DND-41 (cell line): Measurements from ENCODE around the gene EML1.

Source experiments
- ATAC-seq: fragments of 200-7000 bp; cut with Tn5 transposase; 3 replicates; pipeline ENCODE4 v1.9.1; 2021; ENCODE audit warnings: low read depth; ENCODE audit not compliant: insufficient read depth
- DNase-seq: peaks from one replicate; pipeline ENCODE4 v3.0.0-alpha.2; 2020
- H2AFZ ChIP-seq: 2 replicates; pipeline ENCODE4 v1.6.0; 2012; ENCODE audit warnings: low read depth, low read length
- H3K27ac ChIP-seq: 2 replicates; pipeline ENCODE4 v1.5.1; 2012; ENCODE audit warnings: low read length, inconsistent platforms
- H3K27me3 ChIP-seq: fragments of 200-600 bp; sonication (generic); 2 replicates; pipeline ENCODE4 v1.6.0; 2012; ENCODE audit warnings: low read length, mild to moderate bottlenecking, inconsistent platforms; ENCODE audit not compliant: insufficient read depth, poor library complexity
- H3K36me3 ChIP-seq: 2 replicates; pipeline ENCODE4 v1.5.1; 2012; ENCODE audit warnings: low read length, inconsistent platforms; ENCODE audit not compliant: insufficient read depth
- H3K4me1 ChIP-seq: 2 replicates; pipeline ENCODE4 v1.5.1; 2012; ENCODE audit warnings: mild to moderate bottlenecking, low read length; ENCODE audit not compliant: insufficient read depth
- H3K4me2 ChIP-seq: 2 replicates; pipeline ENCODE4 v1.6.0; 2012; ENCODE audit warnings: mild to moderate bottlenecking, moderate library complexity, low read length, inconsistent platforms; ENCODE audit not compliant: insufficient read depth
- H3K4me3 ChIP-seq, 2 experiments: fragments of 200-600 bp in 1 of 2; shearing (Covaris generic) in 1 of 2; 2 replicates each; pipeline ENCODE4 v1.5.1; 2012 to 2016; ENCODE audit warnings: inconsistent platforms in 2 of 2, low read length in 2 of 2, mild to moderate bottlenecking in 2 of 2, low read depth in 1 of 2, moderate library complexity in 1 of 2
- H3K79me2 ChIP-seq: 2 replicates; pipeline ENCODE4 v1.6.0; 2012; ENCODE audit warnings: low read length, inconsistent platforms; ENCODE audit not compliant: insufficient read depth
- H3K9ac ChIP-seq: 2 replicates; pipeline ENCODE4 v1.6.0; 2012; ENCODE audit warnings: low read depth, mild to moderate bottlenecking, inconsistent platforms, low read length, moderate library complexity
- H3K9me3 ChIP-seq: 2 replicates; pipeline ENCODE4 v1.5.1; 2012; ENCODE audit warnings: low read length, moderate library complexity, mild to moderate bottlenecking, inconsistent platforms; ENCODE audit not compliant: insufficient read depth, severe bottlenecking
- H4K20me1 ChIP-seq: 2 replicates; pipeline ENCODE4 v1.6.0; 2012; ENCODE audit warnings: low read length; ENCODE audit not compliant: insufficient read depth
- CTCF ChIP-seq: IDR thresholded peaks from 2 replicates; pipeline ENCODE4 v1.5.1; 2012; ENCODE audit warnings: borderline replicate concordance, low read length, moderate library complexity, mild to moderate bottlenecking; ENCODE audit not compliant: poor library complexity, severe bottlenecking; ENCODE audit errors: extremely low read depth
- EZH2 ChIP-seq: IDR thresholded peaks from 3 replicates; pipeline ENCODE4 v1.6.1; 2012; ENCODE audit warnings: borderline replicate concordance, low read depth, mild to moderate bottlenecking, moderate library complexity, low read length, inconsistent platforms; ENCODE audit not compliant: severe bottlenecking

The EML1 gene

GRCh38 chr14:99758121-99758821 lies 34.9 kb upstream of the EML1 start:
- peaks cover 12% of the 10 kb centered on the region for H3K27me3 ChIP-seq
- no peaks in the 10 kb centered on the region for H3K4me1 ChIP-seq
- DNase-seq (no peak), ATAC-seq (no peak)
- no peak overlapping the region for H3K27ac ChIP-seq
- H3K4me3 ChIP-seq = no peak overlapping the region
- H3K79me2 ChIP-seq = no peaks in the 10 kb centered on the region
- no peaks in the 10 kb centered on the region for H3K9me3 ChIP-seq
- no peak overlapping the region for H3K9ac ChIP-seq
- no peak overlapping the region for H3K4me2 ChIP-seq
- H4K20me1 ChIP-seq = no peaks in the 10 kb centered on the region; the same call in 1 of the 2 replicates
- H2AFZ ChIP-seq = no peak overlapping the region
- TF ChIP-seq EZH2 = no peak
- no peak for TF ChIP-seq CTCF
- H3K36me3 ChIP-seq = no peaks in the 10 kb centered on the region

- H3K27me3 ChIP-seq = peaks cover 15% of the 10 kb centered on the region
- H3K4me2 ChIP-seq = no peak overlapping the region
- H3K27ac ChIP-seq = no peak overlapping the region
- DNase-seq (no peak), ATAC-seq (0 out of 3 replicates have a peak, but pooled peaks have one; percentile 33)
- H3K9me3 ChIP-seq = no peaks in the 10 kb centered on the region
- no peaks in the 10 kb centered on the region for H3K36me3 ChIP-seq
- no peak overlapping the region for H3K9ac ChIP-seq
- H3K4me3 ChIP-seq = no peak overlapping the region
- H2AFZ ChIP-seq = no peak overlapping the region
- TF ChIP-seq EZH2 (no peak), CTCF (no peak)
- no peaks in the 10 kb centered on the region for H3K4me1 ChIP-seq
- H4K20me1 ChIP-seq = no peaks in the 10 kb centered on the region
- H3K79me2 ChIP-seq = no peaks in the 10 kb centered on the region
Observed at GRCh38 chr14:99758872-99759545, 34.2 kb upstream of the EML1 start.

- Histone ChIP-seq H3K9me3 (no peaks in the 10 kb centered on the region), H3K9ac (no peak overlapping the region), H3K36me3 (no peaks in the 10 kb centered on the region), H3K27ac (no peak overlapping the region), H2AFZ (no peak overlapping the region), H3K27me3 (peaks cover 19% of the 10 kb centered on the region), H3K4me3 (no peak overlapping the region), H3K4me2 (no peak overlapping the region), H4K20me1 (no peaks in the 10 kb centered on the region), H3K4me1 (no peaks in the 10 kb centered on the region), H3K79me2 (no peaks in the 10 kb centered on the region)
- ATAC-seq (no peak; the same call in 2 of the 3 replicates), DNase-seq (no peak)
- no peak for TF ChIP-seq CTCF
- TF ChIP-seq EZH2 = no peak
Observed at GRCh38 chr14:99759546-99759925, 33.7 kb upstream of the EML1 start.
